GM23248 (cell line): ENCODE data around the gene ORM2. TPM values are rescaled to one million over a fixed set of nuclear protein-coding genes. Genes with fewer than 3 reads are reported as not detected.
"Not testable (repeated sequence)": the region's sequence is repeated elsewhere in the genome, so short reads cannot be mapped to it uniquely, and the experiment has no call there.

Experiments used
- DNase-seq: peaks from one replicate; pipeline ENCODE4 v3.0.0-alpha.2; 2015
- H2AFZ ChIP-seq: fragments of 200-600 bp; sonication (generic); 2 replicates; pipeline ENCODE4 v1.6.1; 2016; ENCODE audit warnings: antibody characterized with exemption
- H3F3A ChIP-seq: fragments of 200-600 bp; sonication (generic); 2 replicates; pipeline ENCODE4 v1.6.1; 2016; ENCODE audit warnings: mild to moderate bottlenecking, antibody characterized with exemption, mixed run types; ENCODE audit not compliant: insufficient read depth
- H3K27ac ChIP-seq: fragments of 200-600 bp; sonication (generic); 2 replicates; pipeline ENCODE4 v1.5.1; 2016; ENCODE audit warnings: mild to moderate bottlenecking
- H3K27me3 ChIP-seq: fragments of 200-600 bp; sonication (generic); replicated peaks from 2 replicates; pipeline ENCODE4 v1.6.1; 2016; ENCODE audit warnings: mild to moderate bottlenecking; ENCODE audit not compliant: insufficient read depth
- H3K36me3 ChIP-seq: fragments of 200-600 bp; sonication (generic); 2 replicates; pipeline ENCODE4 v1.6.1; 2016; ENCODE audit warnings: low read depth, mild to moderate bottlenecking
- H3K4me1 ChIP-seq: fragments of 200-600 bp; sonication (generic); 2 replicates; pipeline ENCODE4 v1.6.1; 2016; ENCODE audit warnings: mild to moderate bottlenecking; ENCODE audit not compliant: insufficient read depth
- H3K4me2 ChIP-seq: fragments of 200-600 bp; sonication (generic); one replicate; pipeline ENCODE4 v1.6.1; 2016; ENCODE audit warnings: mild to moderate bottlenecking; ENCODE audit not compliant: unreplicated experiment
- H3K4me3 ChIP-seq: fragments of 200-600 bp; sonication (generic); 2 replicates; pipeline ENCODE4 v1.5.1; 2016; ENCODE audit warnings: mild to moderate bottlenecking
- H3K79me2 ChIP-seq: fragments of 200-600 bp; sonication (generic); 2 replicates; pipeline ENCODE4 v1.6.1; 2016; ENCODE audit warnings: mild to moderate bottlenecking; ENCODE audit not compliant: insufficient read depth
- H3K9ac ChIP-seq: fragments of 200-600 bp; sonication (generic); 2 replicates; pipeline ENCODE4 v1.6.1; 2016; ENCODE audit warnings: mild to moderate bottlenecking
- H3K9me2 ChIP-seq: fragments of 200-600 bp; sonication (generic); 2 replicates; pipeline ENCODE4 v1.6.1; 2016; ENCODE audit warnings: mixed run types, mild to moderate bottlenecking, moderate library complexity; ENCODE audit not compliant: insufficient read depth
- H3K9me3 ChIP-seq: fragments of 200-600 bp; sonication (generic); one replicate; pipeline ENCODE4 v1.6.1; 2017; ENCODE audit warnings: low read depth
- H4K20me1 ChIP-seq: fragments of 200-600 bp; sonication (generic); 2 replicates; pipeline ENCODE4 v1.6.0; 2016; ENCODE audit not compliant: insufficient read depth
- EZH2 ChIP-seq: fragments of 200-600 bp; sonication (generic); IDR thresholded peaks from 2 replicates; pipeline ENCODE4 v1.6.1; 2018; ENCODE audit warnings: antibody characterized with exemption, mild to moderate bottlenecking; ENCODE audit not compliant: insufficient read depth, poor library complexity, severe bottlenecking
- EZH2phosphoT487 ChIP-seq: fragments of 200-600 bp; sonication (generic); IDR thresholded peaks from 2 replicates; pipeline ENCODE4 v1.6.1; 2018; ENCODE audit warnings: antibody characterized with exemption, moderate library complexity, mild to moderate bottlenecking, low read depth; ENCODE audit not compliant: insufficient read depth
- WGBS, 2 experiments: methylation state at CpG; one replicate each; pipeline ENCODE4 v1.1.6; 2015 to 2017; ENCODE audit warnings: low lambda C conversion rate in 2 of 2, low coverage in 1 of 2; ENCODE audit errors: missing lambda C conversion rate in 2 of 2; 5-methylcytosine and 5-hydroxymethylcytosine counted together
- in situ Hi-C: fragments of 300-500 bp; cut with MboI; formaldehyde crosslinking; loops from 2 replicates; pipeline ENCODE4 v1.15.0; 2020
- polyA plus RNA-seq: library from polyadenylated mRNA; unstranded; fragments of >200 nt; fragmentation: Nextera tagmentation; extraction: Ambion mirVana; gene quantifications from 2 replicates; pipeline ENCODE4 v1.2.1, GENCODE V29; 2016
- total RNA-seq: library from RNA; depleted of rRNA; stranded (reverse); fragments of >200 nt; shearing (Covaris generic); gene quantifications from 2 replicates; pipeline ENCODE4 v1.2.3, GENCODE V29; 2014

ORM2 gene
- total and polyA plus RNA-seq, 2 experiments from 2014 or later = not detected

GRCh38 chr9:114327749-114328148 lies 1.9 kb upstream of the ORM2 start:
- Histone ChIP-seq H4K20me1 (no peaks in the 10 kb centered on the region), H3K9ac (no peak overlapping the region), H3K9me3 (no peaks in the 10 kb centered on the region), H3K9me2 (no peaks in the 10 kb centered on the region), H3K27ac (no peak overlapping the region), H2AFZ (no peak overlapping the region), H3K4me1 (no peaks in the 10 kb centered on the region), H3K4me3 (no peak overlapping the region), H3K4me2 (no peak overlapping the region), H3F3A (no peaks in the 10 kb centered on the region), H3K27me3 (no peaks in the 10 kb centered on the region; the same call in 1 of the 2 replicates), H3K36me3 (no peaks in the 10 kb centered on the region), H3K79me2 (no peaks in the 10 kb centered on the region)
- 74 to 80% methylated on average over 8 of the region's 8 CpGs for WGBS, 2 experiments
- no peak for DNase-seq
- no peak for TF ChIP-seq EZH2phosphoT487
- TF ChIP-seq EZH2 = no peak
- in situ Hi-C loops = no loop called here

GRCh38 chr9:114328357-114328820 lies 1.3 kb upstream of the ORM2 start:
- H3K27ac ChIP-seq, H3F3A ChIP-seq, H3K9ac ChIP-seq, H3K27me3 ChIP-seq, in situ Hi-C loops, H3K79me2 ChIP-seq, H3K36me3 ChIP-seq, H3K9me3 ChIP-seq, H3K4me2 ChIP-seq, H3K4me1 ChIP-seq, H2AFZ ChIP-seq, H3K4me3 ChIP-seq, H3K9me2 ChIP-seq, H4K20me1 ChIP-seq, DNase-seq: not testable (repeated sequence)
- 90 to 94% methylated on average over 10 of the region's 10 CpGs for WGBS, 2 experiments

- H3K9me2 ChIP-seq, H3K9me3 ChIP-seq, H3K79me2 ChIP-seq, H3F3A ChIP-seq, in situ Hi-C loops, H3K27ac ChIP-seq, H3K36me3 ChIP-seq, H3K27me3 ChIP-seq, H3K4me1 ChIP-seq, H2AFZ ChIP-seq, H3K4me3 ChIP-seq, H4K20me1 ChIP-seq, H3K9ac ChIP-seq, H3K4me2 ChIP-seq, DNase-seq: not testable (repeated sequence)
- WGBS, 2 experiments = 60 to 70% methylated on average over 9 to 11 of the region's 12 CpGs
These were observed 588 bp upstream of the ORM2 start for GRCh38 chr9:114328937-114329624.

- in situ Hi-C loops = no loop called here
- Histone ChIP-seq H3K9ac (no peak overlapping the region), H2AFZ (no peak overlapping the region), H3K27ac (no peak overlapping the region), H3K79me2 (no peaks in the 10 kb centered on the region), H3K4me2 (no peak overlapping the region), H3K4me3 (no peak overlapping the region), H3F3A (no peaks in the 10 kb centered on the region), H4K20me1 (no peaks in the 10 kb centered on the region), H3K36me3 (no peaks in the 10 kb centered on the region), H3K4me1 (no peaks in the 10 kb centered on the region), H3K9me2 (no peaks in the 10 kb centered on the region), H3K27me3 (no peaks in the 10 kb centered on the region; the same call in 1 of the 2 replicates), H3K9me3 (no peaks in the 10 kb centered on the region)
- 31 to 34% methylated on average over 10 of the region's 10 CpGs for WGBS, 2 experiments
- TF ChIP-seq EZH2 (no peak), EZH2phosphoT487 (no peak)
- DNase-seq = no peak
These were observed 967 bp downstream of the ORM2 start for GRCh38 chr9:114330636-114331035.

- H3K27ac ChIP-seq = not testable (repeated sequence)
These were observed 1.8 kb downstream of the ORM2 start for GRCh38 chr9:114331229-114332195.

GRCh38 chr9:114332474-114333040 lies 2.9 kb downstream of the ORM2 start:
- H3K36me3 ChIP-seq, H3K79me2 ChIP-seq, H3K4me1 ChIP-seq, H4K20me1 ChIP-seq, H3K9me3 ChIP-seq, H3K9ac ChIP-seq, H3F3A ChIP-seq, H3K4me2 ChIP-seq, H3K27ac ChIP-seq, H2AFZ ChIP-seq, in situ Hi-C loops, DNase-seq, H3K9me2 ChIP-seq, H3K4me3 ChIP-seq, H3K27me3 ChIP-seq: not testable (repeated sequence)
- WGBS, 2 experiments = 48 to 54% methylated on average over 3 to 4 of the region's 4 CpGs

More at GRCh38 chr9:114331229-114332195, 1.8 kb downstream of the ORM2 start:
- H3K9me3 ChIP-seq, H3K27me3 ChIP-seq, H2AFZ ChIP-seq, H4K20me1 ChIP-seq, in situ Hi-C loops, H3K4me2 ChIP-seq, H3F3A ChIP-seq, H3K4me1 ChIP-seq, DNase-seq, H3K9ac ChIP-seq, H3K4me3 ChIP-seq, H3K79me2 ChIP-seq, H3K36me3 ChIP-seq, H3K9me2 ChIP-seq: not testable (repeated sequence)
- 50 to 61% methylated on average over 16 to 17 of the region's 19 CpGs for WGBS, 2 experiments
